ENCODE results near the gene EFCAB14. TPM values are rescaled to one million over a fixed set of nuclear protein-coding genes. Genes with fewer than 3 reads are reported as not detected.

The EFCAB14 gene
- total and polyA plus RNA-seq, 4 donors: 20.8 to 132 (median 73.4) TPM

DNA sequence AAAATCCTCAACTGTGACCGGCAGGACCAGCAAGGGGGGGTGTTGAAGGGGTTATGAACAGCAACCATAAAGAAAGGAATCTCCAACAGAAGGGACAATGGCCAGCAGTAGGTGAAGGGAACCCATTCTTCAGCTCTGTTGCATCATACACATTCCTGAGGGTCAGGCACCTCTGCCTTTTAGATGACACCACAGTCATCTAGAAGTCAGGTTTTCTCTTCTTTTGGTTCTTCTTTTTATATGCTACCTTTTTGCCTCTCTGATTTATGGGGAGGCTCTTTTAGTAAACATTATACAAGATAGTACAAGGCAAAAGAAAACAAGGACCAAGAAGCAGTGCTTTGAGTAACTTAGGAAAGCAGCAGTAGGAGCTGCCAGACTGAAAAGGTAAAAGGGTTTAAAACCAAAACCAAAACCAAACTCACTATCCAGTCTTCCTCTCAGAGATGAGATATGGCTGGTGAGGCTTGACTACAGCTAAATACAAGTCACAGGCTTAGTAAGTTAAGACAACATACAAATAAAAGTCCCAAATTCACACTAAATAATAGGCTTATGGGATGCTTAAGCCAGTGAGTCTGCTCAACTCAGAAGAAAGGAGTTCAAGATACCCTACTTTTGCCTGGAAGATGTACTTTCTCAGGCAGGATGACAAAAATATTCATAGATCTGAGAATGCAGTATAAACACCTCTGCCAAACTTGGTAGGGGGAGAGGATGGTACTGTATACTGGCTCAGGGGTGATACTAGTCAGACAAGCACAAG is 43.2 kb downstream of the EFCAB14 start:
- Histone ChIP-seq H3K4me1 (ENCODE audit: control insufficient read depth in 5 of 5, insufficient read depth in 5 of 5, low read length in 5 of 5) (no peaks in the 10 kb centered on the region), H3K4me3 (no peak overlapping the region), H3K36me3 (ENCODE audit: control insufficient read depth in 4 of 4, insufficient read depth in 4 of 4, low read length in 4 of 4) (peaks cover 6 to 30% (median 15%) of the 10 kb centered on the region in 4 donors), H3K9me3 (ENCODE audit: control insufficient read depth in 4 of 4, insufficient read depth in 3 of 4, low read length in 3 of 4) (no peaks in the 10 kb centered on the region), H3K27ac (ENCODE audit: low read depth in 1 of 2, low read length in 1 of 2) (no peak overlapping the region), H3K9ac (ENCODE audit: insufficient read depth in 1 of 2, low read length in 2 of 2) (no peak overlapping the region), H3K27me3 (ENCODE audit: control insufficient read depth in 3 of 3, insufficient read depth in 3 of 3, low read length in 2 of 3) (no peaks in the 10 kb centered on the region)
- DNase-seq (no peak), ATAC-seq (ENCODE audit: insufficient read depth, low FRiP score) (no peak)
- WGBS, 2 donors: 94 to 100% methylated on average over 1 of the region's 1 CpG
- TF ChIP-seq, protein P1, sequence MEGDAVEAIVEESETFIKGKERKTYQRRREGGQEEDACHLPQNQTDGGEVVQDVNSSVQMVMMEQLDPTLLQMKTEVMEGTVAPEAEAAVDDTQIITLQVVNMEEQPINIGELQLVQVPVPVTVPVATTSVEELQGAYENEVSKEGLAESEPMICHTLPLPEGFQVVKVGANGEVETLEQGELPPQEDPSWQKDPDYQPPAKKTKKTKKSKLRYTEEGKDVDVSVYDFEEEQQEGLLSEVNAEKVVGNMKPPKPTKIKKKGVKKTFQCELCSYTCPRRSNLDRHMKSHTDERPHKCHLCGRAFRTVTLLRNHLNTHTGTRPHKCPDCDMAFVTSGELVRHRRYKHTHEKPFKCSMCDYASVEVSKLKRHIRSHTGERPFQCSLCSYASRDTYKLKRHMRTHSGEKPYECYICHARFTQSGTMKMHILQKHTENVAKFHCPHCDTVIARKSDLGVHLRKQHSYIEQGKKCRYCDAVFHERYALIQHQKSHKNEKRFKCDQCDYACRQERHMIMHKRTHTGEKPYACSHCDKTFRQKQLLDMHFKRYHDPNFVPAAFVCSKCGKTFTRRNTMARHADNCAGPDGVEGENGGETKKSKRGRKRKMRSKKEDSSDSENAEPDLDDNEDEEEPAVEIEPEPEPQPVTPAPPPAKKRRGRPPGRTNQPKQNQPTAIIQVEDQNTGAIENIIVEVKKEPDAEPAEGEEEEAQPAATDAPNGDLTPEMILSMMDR (IDR thresholded peaks at IDR 0.05; ENCODE audit: control extremely low read depth, extremely low read depth): no peak

DNA sequence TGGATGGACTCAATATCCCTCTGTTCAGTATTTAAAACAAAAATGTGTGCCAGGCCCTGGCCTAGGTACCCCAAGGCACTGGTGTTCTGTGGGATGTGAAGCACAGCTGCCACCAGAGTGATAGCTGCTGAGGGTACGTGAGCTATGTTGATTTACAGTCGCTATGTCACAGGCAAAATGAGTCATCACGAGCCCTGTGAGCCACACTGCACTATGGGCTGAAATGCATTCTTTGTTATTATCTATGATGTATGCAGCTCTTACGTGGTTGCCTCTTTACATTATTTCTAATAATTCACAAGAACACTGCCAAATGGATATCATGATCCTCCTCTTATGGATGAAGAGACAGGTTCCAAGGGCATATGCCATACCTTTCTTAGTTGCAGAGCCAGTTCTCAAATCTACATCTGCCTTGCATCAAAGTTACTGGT is 45.1 kb downstream of the EFCAB14 start:
- 62 to 67% methylated on average over 4 of the region's 4 CpGs for WGBS, 2 donors
- no peak for DNase-seq

DNA sequence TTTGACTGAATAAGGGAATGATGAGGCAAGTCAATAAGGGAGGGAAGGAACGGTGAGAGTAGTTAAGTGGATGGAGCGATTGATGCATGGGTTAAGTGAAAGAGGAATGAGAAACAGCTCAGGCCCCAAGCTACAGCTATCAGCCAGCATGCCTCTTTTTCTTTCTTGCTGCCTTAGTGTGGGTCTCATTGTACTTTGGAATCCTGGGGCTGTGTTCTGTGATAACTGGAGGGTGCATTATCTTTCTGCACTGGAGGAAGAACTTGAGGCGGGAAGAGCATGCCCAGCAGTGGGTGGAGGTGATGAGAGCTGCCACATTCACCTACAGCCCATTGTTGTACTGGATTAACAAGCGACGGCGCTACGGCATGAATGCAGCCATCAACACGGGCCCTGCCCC is 46.2 kb downstream of the EFCAB14 start:
- DNase-seq: no peak
- Histone ChIP-seq H3K36me3 (ENCODE audit: control insufficient read depth in 4 of 4, insufficient read depth in 4 of 4, low read length in 4 of 4) (peaks cover 3 to 13% (median 10%) of the 10 kb centered on the region in 4 donors), H3K4me3 (no peak overlapping the region), H3K27me3 (ENCODE audit: control insufficient read depth in 3 of 3, insufficient read depth in 3 of 3, low read length in 2 of 3) (no peaks in the 10 kb centered on the region), H3K4me1 (ENCODE audit: control insufficient read depth in 5 of 5, insufficient read depth in 5 of 5, low read length in 5 of 5) (peaks cover 0 to under 1% (median 0%) of the 10 kb centered on the region in 5 donors), H3K27ac (ENCODE audit: low read depth in 1 of 2, low read length in 1 of 2) (no peak overlapping the region), H3K9ac (ENCODE audit: insufficient read depth in 1 of 2, low read length in 2 of 2) (no peak overlapping the region), H3K9me3 (ENCODE audit: control insufficient read depth in 4 of 4, insufficient read depth in 3 of 4, low read length in 3 of 4) (no peaks in the 10 kb centered on the region)
- no peak for ATAC-seq (ENCODE audit: insufficient read depth, low FRiP score)
- TF ChIP-seq, protein P1 (IDR thresholded peaks at IDR 0.05; ENCODE audit: control extremely low read depth, extremely low read depth): no peak
- 80 to 82% methylated on average over 8 of the region's 8 CpGs for WGBS, 2 donors

More for the DNA sequence above, 45.1 kb downstream of the EFCAB14 start:
- H3K4me1 ChIP-seq (ENCODE audit: control insufficient read depth in 5 of 5, insufficient read depth in 5 of 5, low read length in 5 of 5): no peaks in the 10 kb centered on the region
- H3K27ac ChIP-seq (ENCODE audit: low read depth in 1 of 2, low read length in 1 of 2): no peak overlapping the region
- H3K27me3 ChIP-seq (ENCODE audit: control insufficient read depth in 3 of 3, insufficient read depth in 3 of 3, low read length in 2 of 3): no peaks in the 10 kb centered on the region
- TF ChIP-seq, protein P1 (IDR thresholded peaks at IDR 0.05; ENCODE audit: control extremely low read depth, extremely low read depth): no peak
- H3K4me3 ChIP-seq: no peak overlapping the region
- no peaks in the 10 kb centered on the region for H3K9me3 ChIP-seq (ENCODE audit: control insufficient read depth in 4 of 4, insufficient read depth in 3 of 4, low read length in 3 of 4)
- H3K9ac ChIP-seq (ENCODE audit: insufficient read depth in 1 of 2, low read length in 2 of 2): no peak overlapping the region
- H3K36me3 ChIP-seq (ENCODE audit: control insufficient read depth in 4 of 4, insufficient read depth in 4 of 4, low read length in 4 of 4): peaks cover 6 to 18% (median 11%) of the 10 kb centered on the region in 4 donors
- no peak for ATAC-seq (ENCODE audit: insufficient read depth, low FRiP score)
